Hepatocyte (in vitro differentiated cells): ENCODE measurements around the gene CLDN5.

Source experiments
- EZH2phosphoT487 ChIP-seq: fragments of 200-600 bp; sonication (generic); IDR thresholded peaks from one replicate; pipeline ENCODE4 v1.6.1; 2018; ENCODE audit warnings: antibody characterized with exemption, mild to moderate bottlenecking, low read depth, moderate library complexity; ENCODE audit not compliant: unreplicated experiment, severe bottlenecking
- TF ChIP-seq, protein P1 (sequence below): fragments of 200-600 bp; sonication (generic); IDR thresholded peaks from 2 replicates; pipeline ENCODE4 v1.5.1; 2016; ENCODE audit warnings: antibody characterized with exemption, mild to moderate bottlenecking; ENCODE audit not compliant: poor library complexity

DNA sequence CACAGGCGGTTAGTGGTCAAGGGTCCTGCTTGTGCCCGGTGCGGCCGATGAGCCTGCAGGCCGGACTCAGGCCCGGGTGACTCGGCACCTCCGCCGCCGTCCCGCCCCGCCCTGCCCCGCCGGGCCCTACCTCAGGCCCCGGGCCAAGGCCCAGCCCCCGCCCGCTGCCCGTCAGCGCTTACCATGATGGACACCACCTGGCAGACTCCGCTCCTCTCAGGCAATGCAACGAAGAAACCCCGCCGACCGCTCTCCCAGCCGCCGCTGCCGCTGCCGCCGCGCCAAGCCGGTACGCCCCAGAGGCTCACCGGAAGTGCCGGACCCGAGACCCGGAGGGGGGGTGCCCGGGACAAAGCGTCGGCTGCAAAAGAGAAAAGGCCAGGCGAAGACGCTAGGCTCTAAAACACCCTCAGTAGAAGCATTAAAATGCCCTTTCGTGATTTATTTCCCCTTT is 45.3 kb downstream of the CLDN5 start, which contains the start of gene UFD1:
- TF ChIP-seq, protein P1, sequence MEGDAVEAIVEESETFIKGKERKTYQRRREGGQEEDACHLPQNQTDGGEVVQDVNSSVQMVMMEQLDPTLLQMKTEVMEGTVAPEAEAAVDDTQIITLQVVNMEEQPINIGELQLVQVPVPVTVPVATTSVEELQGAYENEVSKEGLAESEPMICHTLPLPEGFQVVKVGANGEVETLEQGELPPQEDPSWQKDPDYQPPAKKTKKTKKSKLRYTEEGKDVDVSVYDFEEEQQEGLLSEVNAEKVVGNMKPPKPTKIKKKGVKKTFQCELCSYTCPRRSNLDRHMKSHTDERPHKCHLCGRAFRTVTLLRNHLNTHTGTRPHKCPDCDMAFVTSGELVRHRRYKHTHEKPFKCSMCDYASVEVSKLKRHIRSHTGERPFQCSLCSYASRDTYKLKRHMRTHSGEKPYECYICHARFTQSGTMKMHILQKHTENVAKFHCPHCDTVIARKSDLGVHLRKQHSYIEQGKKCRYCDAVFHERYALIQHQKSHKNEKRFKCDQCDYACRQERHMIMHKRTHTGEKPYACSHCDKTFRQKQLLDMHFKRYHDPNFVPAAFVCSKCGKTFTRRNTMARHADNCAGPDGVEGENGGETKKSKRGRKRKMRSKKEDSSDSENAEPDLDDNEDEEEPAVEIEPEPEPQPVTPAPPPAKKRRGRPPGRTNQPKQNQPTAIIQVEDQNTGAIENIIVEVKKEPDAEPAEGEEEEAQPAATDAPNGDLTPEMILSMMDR, result no peak
- no peak for TF ChIP-seq EZH2phosphoT487
